Measurements from ENCODE around the gene SH2D3C. TPM values are rescaled to one million over a fixed set of nuclear protein-coding genes. Genes with fewer than 3 reads are reported as not detected.

The SH2D3C gene
- total and polyA plus RNA-seq, 2 of the 4 experiments (the other 2 are of a cell fraction) = under 0.01 to 0.24 TPM

GRCh38 chr9:127733614-127734013 lies 44.9 kb downstream of the SH2D3C start:
- no peak overlapping the region for H4K91ac ChIP-seq (ENCODE audit: insufficient read depth, low read depth, low read length)
- intact Hi-C loops (cut with micrococcal nuclease) (loop anchor here (1.0 to 5.0 kb wide), 3 partner anchors 137 to 226 kb away; no protein-coding TSS in a partner anchor), dilution Hi-C loops (cut with HindIII; ENCODE audit: low sequenced_read_pairs, unreplicated experiment) (no loop called here), in situ Hi-C loops (cut with MboI; ENCODE audit: low sequenced_read_pairs) (no loop called here)
- H3K4me2 ChIP-seq (ENCODE audit: low read depth, low read length) = no peak overlapping the region
- no peak overlapping the region for H2AFZ ChIP-seq (replicated peaks; ENCODE audit: low read length, poor library complexity)
- H2AK9ac ChIP-seq (replicated peaks; ENCODE audit: low read depth, low read length, poor library complexity) = no peak overlapping the region
- H4K8ac ChIP-seq (ENCODE audit: low read depth in 2 of 2, low read length in 2 of 2) = no peak overlapping the region
- TF ChIP-seq RAD21 (IDR thresholded peaks at IDR 0.05; ENCODE audit: low read length) (no peak), CTCF (conservative IDR thresholded peaks at IDR 0.05; ENCODE audit: low read depth, low read length) (no peak), RCOR1 (IDR thresholded peaks at IDR 0.05; ENCODE audit: insufficient replicate concordance, low read length) (no peak), SMC3 (IDR thresholded peaks at IDR 0.05; ENCODE audit: low read depth, low read length) (no peak), MAZ (IDR thresholded peaks at IDR 0.05; ENCODE audit: borderline replicate concordance, low read depth, low read length) (no peak), FOS (IDR thresholded peaks at IDR 0.05; ENCODE audit: low read depth, low read length) (no peak), NFE2L2 (IDR thresholded peaks at IDR 0.05; ENCODE audit: low read depth, low read length) (no peak), MAFK (IDR thresholded peaks at IDR 0.05; ENCODE audit: low read depth, low read length) (no peak), CHD1 (IDR thresholded peaks at IDR 0.05; ENCODE audit: low read depth, low read length) (no peak)
- POLR2A ChIA-PET (ENCODE audit: unreplicated experiment) = no interaction called here
- H3K56ac ChIP-seq (ENCODE audit: extremely low read depth, insufficient read depth, low read length) = no peak overlapping the region
- H3K27me3 ChIP-seq (ENCODE audit: control insufficient read depth, insufficient read depth, low read length) = 0 out of 2 replicates have a peak, but pooled peaks cover 3% of the 10 kb centered on the region
- H3K9me1 ChIP-seq (ENCODE audit: insufficient read depth, low read length) = no peaks in the 10 kb centered on the region
- peaks cover 4 to 12% of the 10 kb centered on the region in 2 experiments; a peak in 2 of 4 replicates for H3K79me1 ChIP-seq (ENCODE audit: low read depth in 1 of 2, low read length in 2 of 2)
- H3K4ac ChIP-seq (ENCODE audit: low read depth, low read length) = no peak overlapping the region
- ATAC-seq (ENCODE audit: low read depth) (no peak), DNase-seq (no peak)
- H3K23ac ChIP-seq (ENCODE audit: low read depth, low read length) = no peak overlapping the region
- no TSS peak for BruUV-seq (replicated peaks)
- no peak overlapping the region for H2BK5ac ChIP-seq (ENCODE audit: low read depth, low read length, poor library complexity, severe bottlenecking)
- H2BK20ac ChIP-seq (ENCODE audit: low read depth, low read length) = no peak overlapping the region
- H2AK5ac ChIP-seq (ENCODE audit: low read depth, low read length) = no peak overlapping the region; the same call in 1 of the 2 replicates
- no peaks in the 10 kb centered on the region for H4K20me1 ChIP-seq (ENCODE audit: insufficient read depth, low read length)
- H3K14ac ChIP-seq (replicated peaks; ENCODE audit: low read depth, low read length) = no peak overlapping the region
- H3K9me3 ChIP-seq (ENCODE audit: control insufficient read depth, insufficient read depth, low read length) = no peaks in the 10 kb centered on the region
- no peak overlapping the region for H2BK15ac ChIP-seq (ENCODE audit: low read depth, low read length)
- no peak overlapping the region for H3K4me3 ChIP-seq (ENCODE audit: insufficient read depth, low read depth, low read length)
- WGBS, 2 experiments (ENCODE audit: extremely low coverage in 2 of 2, insufficient read length in 1 of 2) = 80% methylated on average over 2 of the region's 2 CpGs; no CpG with 5 or more reads in 1 of the 2 experiments
- H2BK120ac ChIP-seq (ENCODE audit: low read depth, low read length) = no peak overlapping the region
- H3K27ac ChIP-seq (ENCODE audit: insufficient read depth, low read length) = no peak overlapping the region
- CTCF ChIA-PET = interaction anchor here (1.5 to 1.6 kb wide), 2 partner anchors 137 to 141 kb away, joined by 4 to 6 read pairs; no protein-coding TSS in a partner anchor
- no peak overlapping the region for H4K5ac ChIP-seq (ENCODE audit: low read depth, low read length)
- no peak overlapping the region for H3K18ac ChIP-seq (ENCODE audit: low read depth, low read length)
- H3K4me1 ChIP-seq (ENCODE audit: control insufficient read depth, insufficient read depth, low read length) = peaks cover 6% of the 10 kb centered on the region
- peaks cover 5% of the 10 kb centered on the region; the same call in 1 of the 2 replicates for H3K36me3 ChIP-seq (ENCODE audit: control insufficient read depth, insufficient read depth, low read length)
- H3K9ac ChIP-seq (ENCODE audit: low read depth, low read length) = no peak overlapping the region

Data from IMR-90 (cell line).